Measurements from ENCODE around the gene AKT3.

The AKT3 gene

GRCh38 chr1:243851257-243851756 is 1.3 kb upstream of the AKT3 start:
- Histone ChIP-seq H3K4me3 (ENCODE audit: low read length) (peak overlapping the region; percentile 95), H3K36me3 (ENCODE audit: control insufficient read depth, low read depth, low read length) (no peaks in the 10 kb centered on the region), H3K9me3 (ENCODE audit: control insufficient read depth, low read depth, low read length) (no peaks in the 10 kb centered on the region), H3K9ac (ENCODE audit: low read length) (peak overlapping the region; percentile 93), H3K4me1 (ENCODE audit: control insufficient read depth, low read depth, low read length) (peaks cover 26% of the 10 kb centered on the region), H3K27ac (ENCODE audit: low read length) (peak overlapping the region; percentile 80), H3K27me3 (ENCODE audit: control insufficient read depth, insufficient read depth, low read length) (peaks cover 9% of the 10 kb centered on the region)

GRCh38 chr1:243850452-243851256 is 611 bp upstream of the AKT3 start:
- peaks cover 22% of the 10 kb centered on the region for H3K4me1 ChIP-seq (ENCODE audit: control insufficient read depth, low read depth, low read length)
- H3K9ac ChIP-seq (ENCODE audit: low read length) = peak overlapping the region; percentile 93
- peak overlapping the region; percentile 80 for H3K27ac ChIP-seq (ENCODE audit: low read length)
- H3K27me3 ChIP-seq (ENCODE audit: control insufficient read depth, insufficient read depth, low read length) = peaks cover 9% of the 10 kb centered on the region
- H3K36me3 ChIP-seq (ENCODE audit: control insufficient read depth, low read depth, low read length) = no peaks in the 10 kb centered on the region
- H3K4me3 ChIP-seq (ENCODE audit: low read length) = peak overlapping the region; percentile 95
- no peaks in the 10 kb centered on the region for H3K9me3 ChIP-seq (ENCODE audit: control insufficient read depth, low read depth, low read length)

- H3K9ac ChIP-seq (ENCODE audit: low read length) = no peak overlapping the region
- no peaks in the 10 kb centered on the region for H3K36me3 ChIP-seq (ENCODE audit: control insufficient read depth, low read depth, low read length)
Measured at GRCh38 chr1:243849421-243850201, 432 bp downstream of the AKT3 start.

GRCh38 chr1:243848858-243849420 is 1.1 kb downstream of the AKT3 start:
- Histone ChIP-seq H3K4me3 (ENCODE audit: low read length) (peak overlapping the region; percentile 82), H3K27ac (ENCODE audit: low read length) (no peak overlapping the region), H3K36me3 (ENCODE audit: control insufficient read depth, low read depth, low read length) (no peaks in the 10 kb centered on the region), H3K9ac (ENCODE audit: low read length) (peak overlapping the region; percentile 59), H3K4me1 (ENCODE audit: control insufficient read depth, low read depth, low read length) (peaks cover 20% of the 10 kb centered on the region), H3K27me3 (ENCODE audit: control insufficient read depth, insufficient read depth, low read length) (peaks cover 9% of the 10 kb centered on the region), H3K9me3 (ENCODE audit: control insufficient read depth, low read depth, low read length) (no peaks in the 10 kb centered on the region)

More at GRCh38 chr1:243849421-243850201, 432 bp downstream of the AKT3 start:
- H3K4me1 ChIP-seq (ENCODE audit: control insufficient read depth, low read depth, low read length) = peaks cover 20% of the 10 kb centered on the region
- no peaks in the 10 kb centered on the region for H3K9me3 ChIP-seq (ENCODE audit: control insufficient read depth, low read depth, low read length)
- H3K4me3 ChIP-seq (ENCODE audit: low read length) = peak overlapping the region; percentile 82
- H3K27me3 ChIP-seq (ENCODE audit: control insufficient read depth, insufficient read depth, low read length) = peaks cover 9% of the 10 kb centered on the region
- H3K27ac ChIP-seq (ENCODE audit: low read length) = no peak overlapping the region

GRCh38 chr1:243848165-243848857 is 1.7 kb downstream of the AKT3 start:
- Histone ChIP-seq H3K9me3 (ENCODE audit: control insufficient read depth, low read depth, low read length) (no peaks in the 10 kb centered on the region), H3K27me3 (ENCODE audit: control insufficient read depth, insufficient read depth, low read length) (peaks cover 9% of the 10 kb centered on the region), H3K36me3 (ENCODE audit: control insufficient read depth, low read depth, low read length) (no peaks in the 10 kb centered on the region), H3K9ac (ENCODE audit: low read length) (peak overlapping the region; percentile 59), H3K27ac (ENCODE audit: low read length) (no peak overlapping the region), H3K4me3 (ENCODE audit: low read length) (peak overlapping the region; percentile 82), H3K4me1 (ENCODE audit: control insufficient read depth, low read depth, low read length) (peaks cover 21% of the 10 kb centered on the region)

- Histone ChIP-seq H3K36me3 (ENCODE audit: control insufficient read depth, low read depth, low read length) (no peaks in the 10 kb centered on the region), H3K4me3 (ENCODE audit: low read length) (no peak overlapping the region), H3K27me3 (ENCODE audit: control insufficient read depth, insufficient read depth, low read length) (peaks cover 3% of the 10 kb centered on the region), H3K4me1 (ENCODE audit: control insufficient read depth, low read depth, low read length) (peaks cover 24% of the 10 kb centered on the region), H3K9me3 (ENCODE audit: control insufficient read depth, low read depth, low read length) (no peaks in the 10 kb centered on the region), H3K9ac (ENCODE audit: low read length) (no peak overlapping the region), H3K27ac (ENCODE audit: low read length) (no peak overlapping the region)
Measured at GRCh38 chr1:243846761-243847160, 3.3 kb downstream of the AKT3 start.

GRCh38 chr1:243845888-243846287 is 4.2 kb downstream of the AKT3 start:
- Histone ChIP-seq H3K4me3 (ENCODE audit: low read length) (no peak overlapping the region), H3K9ac (ENCODE audit: low read length) (no peak overlapping the region), H3K4me1 (ENCODE audit: control insufficient read depth, low read depth, low read length) (peaks cover 17% of the 10 kb centered on the region), H3K36me3 (ENCODE audit: control insufficient read depth, low read depth, low read length) (no peaks in the 10 kb centered on the region), H3K27ac (ENCODE audit: low read length) (no peak overlapping the region), H3K9me3 (ENCODE audit: control insufficient read depth, low read depth, low read length) (no peaks in the 10 kb centered on the region), H3K27me3 (ENCODE audit: control insufficient read depth, insufficient read depth, low read length) (no peaks in the 10 kb centered on the region)

GRCh38 chr1:243844186-243844585 is 5.9 kb downstream of the AKT3 start:
- H3K4me3 ChIP-seq (ENCODE audit: low read length) = no peak overlapping the region
- H3K27ac ChIP-seq (ENCODE audit: low read length) = no peak overlapping the region
- peaks cover 17% of the 10 kb centered on the region for H3K4me1 ChIP-seq (ENCODE audit: control insufficient read depth, low read depth, low read length)
- H3K36me3 ChIP-seq (ENCODE audit: control insufficient read depth, low read depth, low read length) = no peaks in the 10 kb centered on the region
- no peak overlapping the region for H3K9ac ChIP-seq (ENCODE audit: low read length)
- H3K9me3 ChIP-seq (ENCODE audit: control insufficient read depth, low read depth, low read length) = no peaks in the 10 kb centered on the region
- H3K27me3 ChIP-seq (ENCODE audit: control insufficient read depth, insufficient read depth, low read length) = no peaks in the 10 kb centered on the region

- Histone ChIP-seq H3K9me3 (ENCODE audit: control insufficient read depth, low read depth, low read length) (no peaks in the 10 kb centered on the region), H3K4me1 (ENCODE audit: control insufficient read depth, low read depth, low read length) (peaks cover 10% of the 10 kb centered on the region), H3K9ac (ENCODE audit: low read length) (no peak overlapping the region), H3K27ac (ENCODE audit: low read length) (no peak overlapping the region), H3K36me3 (ENCODE audit: control insufficient read depth, low read depth, low read length) (no peaks in the 10 kb centered on the region), H3K27me3 (ENCODE audit: control insufficient read depth, insufficient read depth, low read length) (no peaks in the 10 kb centered on the region), H3K4me3 (ENCODE audit: low read length) (no peak overlapping the region)
Measured at GRCh38 chr1:243842978-243843511, 7.0 kb downstream of the AKT3 start.

- Histone ChIP-seq H3K4me1 (ENCODE audit: control insufficient read depth, low read depth, low read length) (peaks cover 8% of the 10 kb centered on the region), H3K9me3 (ENCODE audit: control insufficient read depth, low read depth, low read length) (no peaks in the 10 kb centered on the region), H3K4me3 (ENCODE audit: low read length) (no peak overlapping the region), H3K27ac (ENCODE audit: low read length) (no peak overlapping the region), H3K36me3 (ENCODE audit: control insufficient read depth, low read depth, low read length) (no peaks in the 10 kb centered on the region), H3K9ac (ENCODE audit: low read length) (no peak overlapping the region), H3K27me3 (ENCODE audit: control insufficient read depth, insufficient read depth, low read length) (no peaks in the 10 kb centered on the region)
Measured at GRCh38 chr1:243842161-243842560, 7.9 kb downstream of the AKT3 start.

- no peaks in the 10 kb centered on the region for H3K36me3 ChIP-seq (ENCODE audit: control insufficient read depth, low read depth, low read length)
- no peak overlapping the region for H3K9ac ChIP-seq (ENCODE audit: low read length)
- peaks cover 8% of the 10 kb centered on the region for H3K4me1 ChIP-seq (ENCODE audit: control insufficient read depth, low read depth, low read length)
- no peaks in the 10 kb centered on the region for H3K27me3 ChIP-seq (ENCODE audit: control insufficient read depth, insufficient read depth, low read length)
- H3K27ac ChIP-seq (ENCODE audit: low read length) = no peak overlapping the region
- no peak overlapping the region for H3K4me3 ChIP-seq (ENCODE audit: low read length)
- H3K9me3 ChIP-seq (ENCODE audit: control insufficient read depth, low read depth, low read length) = no peaks in the 10 kb centered on the region
Measured at GRCh38 chr1:243841507-243841906, 8.5 kb downstream of the AKT3 start.
